HFFc6 (cell line): ENCODE results near the gene FBXL15. TPM values are rescaled to one million over a fixed set of nuclear protein-coding genes. Genes with fewer than 3 reads are reported as not detected.

ENCODE experiments used
- DNase-seq: peaks from one replicate; pipeline ENCODE4 v3.0.0-alpha.2; 2018
- H3K27ac Mint-ChIP-seq: 2 replicates; pipeline ENCODE4 v1.8.0; 2020; ENCODE audit warnings: mild to moderate bottlenecking, mixed read lengths
- H3K27me3 Mint-ChIP-seq: 2 replicates; pipeline ENCODE4 v1.8.0; 2021; ENCODE audit warnings: mild to moderate bottlenecking, moderate library complexity, mixed read lengths; ENCODE audit not compliant: insufficient read depth
- H3K36me3 Mint-ChIP-seq: 2 replicates; pipeline ENCODE4 v1.8.0; 2021; ENCODE audit warnings: low read depth, mixed read lengths
- H3K4me1 Mint-ChIP-seq: 2 replicates; pipeline ENCODE4 v1.8.0; 2020; ENCODE audit warnings: low read depth, mixed read lengths
- H3K4me3 Mint-ChIP-seq: 2 replicates; pipeline ENCODE4 v1.8.0; 2020; ENCODE audit warnings: mild to moderate bottlenecking, moderate library complexity, mixed read lengths
- H3K9me3 Mint-ChIP-seq: 2 replicates; pipeline ENCODE4 v1.8.0; 2020; ENCODE audit warnings: mild to moderate bottlenecking, mixed read lengths
- total RNA-seq, 6 experiments: library from RNA; stranded (reverse); fragmentation: NEBNext Ultra II Directional; extraction: Animal tissue kit (Norgen Biotek cat#: 25700); gene quantifications; 2 replicates in 1 of 6; 3 replicates in 5 of 6; pipeline ENCODE4 v1.2.3, GENCODE V29; 2021
- TF ChIP-seq, protein P1 (sequence below): fragments of 200-600 bp; sonication (generic); IDR thresholded peaks from 2 replicates; pipeline ENCODE4 v1.5.0; 2021; ENCODE audit warnings: antibody characterized with exemption, mild to moderate bottlenecking

The FBXL15 gene
- total RNA-seq, 6 experiments from 2014 or later, result 9.2 to 13.2 (median 11.5) TPM

DNA sequence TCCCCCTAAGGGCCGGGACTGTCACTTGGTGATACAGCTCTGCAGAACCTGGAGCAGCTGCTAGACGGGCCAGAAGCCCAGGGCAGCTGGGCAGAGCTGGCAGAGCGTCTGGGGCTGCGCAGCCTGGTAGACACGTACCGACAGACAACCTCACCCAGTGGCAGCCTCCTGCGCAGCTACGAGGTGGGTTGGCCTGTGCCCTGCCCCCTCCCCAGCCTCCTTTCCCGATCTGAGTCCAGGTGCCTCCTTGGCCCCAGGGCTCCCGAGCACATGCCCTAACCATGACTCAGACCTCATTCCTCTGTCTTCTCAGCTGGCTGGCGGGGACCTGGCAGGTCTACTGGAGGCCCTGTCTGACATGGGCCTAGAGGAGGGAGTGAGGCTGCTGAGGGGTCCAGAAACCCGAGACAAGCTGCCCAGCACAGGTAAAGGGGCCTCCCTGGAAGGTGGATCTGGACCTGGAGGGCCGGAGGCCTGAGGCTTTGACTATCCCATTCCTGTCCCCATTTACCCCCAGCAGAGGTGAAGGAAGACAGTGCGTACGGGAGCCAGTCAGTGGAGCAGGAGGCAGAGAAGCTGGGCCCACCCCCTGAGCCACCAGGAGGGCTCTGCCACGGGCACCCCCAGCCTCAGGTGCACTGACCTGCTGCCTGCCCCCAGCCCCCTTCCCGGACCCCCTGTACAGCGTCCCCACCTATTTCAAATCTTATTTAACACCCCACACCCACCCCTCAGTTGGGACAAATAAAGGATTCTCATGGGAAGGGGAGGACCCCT, 18.7 kb upstream of the FBXL15 start:
- peak; percentile 45 for DNase-seq
- H3K36me3 Mint-ChIP-seq, result no peaks in the 10 kb centered on the region
- peaks cover 12% of the 10 kb centered on the region for H3K27me3 Mint-ChIP-seq
- H3K27ac Mint-ChIP-seq, result no peak overlapping the region
- peaks cover 25% of the 10 kb centered on the region for H3K4me1 Mint-ChIP-seq
- no peaks in the 10 kb centered on the region for H3K9me3 Mint-ChIP-seq
- no peak overlapping the region for H3K4me3 Mint-ChIP-seq
- TF ChIP-seq, protein P1, sequence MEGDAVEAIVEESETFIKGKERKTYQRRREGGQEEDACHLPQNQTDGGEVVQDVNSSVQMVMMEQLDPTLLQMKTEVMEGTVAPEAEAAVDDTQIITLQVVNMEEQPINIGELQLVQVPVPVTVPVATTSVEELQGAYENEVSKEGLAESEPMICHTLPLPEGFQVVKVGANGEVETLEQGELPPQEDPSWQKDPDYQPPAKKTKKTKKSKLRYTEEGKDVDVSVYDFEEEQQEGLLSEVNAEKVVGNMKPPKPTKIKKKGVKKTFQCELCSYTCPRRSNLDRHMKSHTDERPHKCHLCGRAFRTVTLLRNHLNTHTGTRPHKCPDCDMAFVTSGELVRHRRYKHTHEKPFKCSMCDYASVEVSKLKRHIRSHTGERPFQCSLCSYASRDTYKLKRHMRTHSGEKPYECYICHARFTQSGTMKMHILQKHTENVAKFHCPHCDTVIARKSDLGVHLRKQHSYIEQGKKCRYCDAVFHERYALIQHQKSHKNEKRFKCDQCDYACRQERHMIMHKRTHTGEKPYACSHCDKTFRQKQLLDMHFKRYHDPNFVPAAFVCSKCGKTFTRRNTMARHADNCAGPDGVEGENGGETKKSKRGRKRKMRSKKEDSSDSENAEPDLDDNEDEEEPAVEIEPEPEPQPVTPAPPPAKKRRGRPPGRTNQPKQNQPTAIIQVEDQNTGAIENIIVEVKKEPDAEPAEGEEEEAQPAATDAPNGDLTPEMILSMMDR, result no peak

- DNase-seq, result no peak
- TF ChIP-seq, protein P1, result no peak
- no peak overlapping the region for H3K4me3 Mint-ChIP-seq
- H3K27ac Mint-ChIP-seq, result no peak overlapping the region
- no peaks in the 10 kb centered on the region for H3K9me3 Mint-ChIP-seq
- H3K4me1 Mint-ChIP-seq, result peaks cover 24% of the 10 kb centered on the region
- no peaks in the 10 kb centered on the region for H3K36me3 Mint-ChIP-seq
- H3K27me3 Mint-ChIP-seq, result peaks cover 17% of the 10 kb centered on the region
Observed at GRCh38 chr10:102402512-102402896, 18.1 kb upstream of the FBXL15 start.

DNA sequence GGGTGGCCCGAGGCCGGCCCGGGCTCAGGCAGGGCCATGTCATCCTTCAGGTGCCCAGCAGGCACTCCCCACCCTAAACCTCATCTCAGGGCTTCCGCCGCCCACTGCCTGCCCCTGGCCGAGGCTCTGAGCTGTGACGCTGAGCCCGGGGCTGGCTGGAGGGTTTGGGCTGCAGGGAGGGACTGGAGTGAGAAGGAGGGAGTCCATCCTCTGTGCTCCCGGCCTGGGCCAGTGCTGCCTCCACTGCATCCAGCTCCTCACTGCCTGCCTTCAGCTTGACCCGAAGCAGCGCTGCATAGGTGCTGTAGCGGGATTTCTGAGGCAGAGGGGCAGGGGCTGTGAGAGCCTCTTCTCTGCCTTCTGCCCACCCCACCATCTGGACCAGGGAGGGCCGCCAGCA, 17.5 kb upstream of the FBXL15 start:
- Mint-ChIP-seq H3K9me3 (no peaks in the 10 kb centered on the region), H3K4me1 (peaks cover 24% of the 10 kb centered on the region), H3K27ac (no peak overlapping the region), H3K27me3 (peaks cover 20% of the 10 kb centered on the region), H3K4me3 (no peak overlapping the region), H3K36me3 (no peaks in the 10 kb centered on the region; the same call in 1 of the 2 replicates)
- DNase-seq, result no peak
- TF ChIP-seq, protein P1, result no peak

GRCh38 chr10:102404361-102405107, 16.1 kb upstream of the FBXL15 start:
- H3K27ac Mint-ChIP-seq, result no peak overlapping the region
- DNase-seq, result no peak
- no peaks in the 10 kb centered on the region for H3K9me3 Mint-ChIP-seq

GRCh38 chr10:102405108-102405571, 15.5 kb upstream of the FBXL15 start:
- no peak for DNase-seq
- no peak overlapping the region for H3K4me3 Mint-ChIP-seq
- peaks cover 31% of the 10 kb centered on the region for H3K27me3 Mint-ChIP-seq
- TF ChIP-seq, protein P1, result no peak
- peaks cover 7% of the 10 kb centered on the region; the same call in 1 of the 2 replicates for H3K36me3 Mint-ChIP-seq
- no peak overlapping the region for H3K27ac Mint-ChIP-seq
- peaks cover 27% of the 10 kb centered on the region for H3K4me1 Mint-ChIP-seq
- H3K9me3 Mint-ChIP-seq, result no peaks in the 10 kb centered on the region

More at GRCh38 chr10:102404361-102405107, 16.1 kb upstream of the FBXL15 start:
- H3K27me3 Mint-ChIP-seq, result peaks cover 25% of the 10 kb centered on the region
- TF ChIP-seq, protein P1, result no peak
- no peak overlapping the region for H3K4me3 Mint-ChIP-seq
- H3K4me1 Mint-ChIP-seq, result peaks cover 25% of the 10 kb centered on the region
- peaks cover 1% of the 10 kb centered on the region; the same call in 1 of the 2 replicates for H3K36me3 Mint-ChIP-seq
